NK-92 treated with Interleukin-12 subunit alpha and Interleukin-12 subunit beta, amount 100 ng/mL, for 24 hours (cell line): ENCODE measurements around the gene ASPSCR1.
"Not testable (repeated sequence)": the region's sequence is repeated elsewhere in the genome, so short reads cannot be mapped to it uniquely, and the experiment has no call there.

Experiments used
- DNase-seq: peaks from one replicate; lab custom pipeline; 2025; lab: John Stamatoyannopoulos, UW

The ASPSCR1 gene

DNA sequence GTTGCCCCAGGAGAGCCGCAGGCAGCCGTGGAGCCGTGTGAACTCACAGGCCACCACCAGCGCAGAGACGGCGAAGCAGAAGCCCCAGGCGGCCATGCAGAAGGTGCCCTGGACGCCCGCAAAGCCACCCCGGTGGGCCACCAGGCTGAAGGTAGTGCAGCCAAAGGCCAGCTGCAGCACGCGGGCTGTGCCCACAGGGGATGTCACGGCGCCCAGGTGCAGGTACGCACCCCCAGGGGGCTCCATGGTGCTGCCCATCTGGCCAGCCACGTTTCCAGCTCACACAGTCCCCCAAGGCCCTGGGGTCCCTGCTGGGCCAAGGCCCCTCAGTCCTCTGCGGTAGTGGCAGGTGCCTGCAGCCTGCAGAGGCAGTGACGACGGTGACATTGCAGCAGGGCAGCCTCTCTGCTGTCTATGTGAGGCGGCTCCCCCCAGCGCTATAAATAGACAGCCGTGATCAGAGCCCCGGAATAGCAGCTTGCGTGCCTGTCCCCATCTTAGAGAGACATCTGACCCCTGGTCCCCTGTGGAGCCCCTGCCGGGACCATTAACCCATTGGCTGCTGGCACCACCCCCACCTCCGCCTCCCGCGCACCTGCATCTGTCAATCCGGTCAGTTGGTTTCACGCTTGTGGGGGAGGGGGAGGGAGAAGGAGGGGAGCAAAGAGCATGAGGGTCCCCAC lies 35.8 kb upstream of the ASPSCR1 start:
- DNase-seq = no peak

- DNase-seq = no peak
Measured at GRCh38 chr17:81942167-81942553, 35.3 kb upstream of the ASPSCR1 start.

DNA sequence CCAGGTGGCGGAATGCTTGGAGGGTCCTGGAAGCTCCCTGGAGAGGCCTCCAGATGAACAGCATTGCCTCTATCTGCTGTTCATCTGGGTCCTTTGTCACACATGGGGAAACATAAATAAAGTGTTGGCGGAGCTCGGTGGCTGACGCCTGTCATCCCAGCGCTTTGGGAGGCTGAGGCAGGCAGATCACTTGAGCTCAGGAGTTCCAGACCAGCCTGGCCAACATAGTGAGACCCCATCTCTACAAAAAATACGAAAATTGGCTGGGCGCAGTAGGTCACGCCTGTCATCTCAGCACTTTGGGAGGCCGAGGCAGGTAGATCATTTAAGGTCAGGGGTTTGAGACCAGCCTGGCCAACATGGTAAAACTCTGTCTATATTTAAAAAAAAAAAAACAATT lies 32.6 kb upstream of the ASPSCR1 start:
- no peak for DNase-seq

DNA sequence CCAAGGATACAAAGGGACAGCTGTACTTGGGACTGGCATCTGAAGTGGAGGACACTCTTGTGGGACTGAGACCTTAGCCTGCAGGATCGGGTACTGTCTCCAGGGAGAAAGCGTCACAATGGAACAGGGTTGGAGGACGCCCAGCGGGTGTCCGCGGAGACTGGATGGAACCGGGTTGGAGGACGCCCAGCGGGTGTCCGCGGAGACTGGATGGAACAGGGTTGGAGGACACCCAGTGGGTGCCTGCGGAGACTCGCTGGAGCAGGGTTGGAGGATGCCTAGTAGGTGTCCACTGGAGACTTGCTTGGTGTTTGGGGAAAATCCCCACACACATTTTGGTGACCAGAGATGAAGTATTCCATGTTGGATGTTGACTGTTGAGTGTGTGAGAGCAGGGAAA lies 30.2 kb upstream of the ASPSCR1 start, which contains the start of gene MYADML2:
Gene MYADML2, minus strand, starts transcription at position 45 of the 400 bp plus-strand sequence. CDS start 5,492 bp downstream, outside the sequence.
- DNase-seq = no peak

DNA sequence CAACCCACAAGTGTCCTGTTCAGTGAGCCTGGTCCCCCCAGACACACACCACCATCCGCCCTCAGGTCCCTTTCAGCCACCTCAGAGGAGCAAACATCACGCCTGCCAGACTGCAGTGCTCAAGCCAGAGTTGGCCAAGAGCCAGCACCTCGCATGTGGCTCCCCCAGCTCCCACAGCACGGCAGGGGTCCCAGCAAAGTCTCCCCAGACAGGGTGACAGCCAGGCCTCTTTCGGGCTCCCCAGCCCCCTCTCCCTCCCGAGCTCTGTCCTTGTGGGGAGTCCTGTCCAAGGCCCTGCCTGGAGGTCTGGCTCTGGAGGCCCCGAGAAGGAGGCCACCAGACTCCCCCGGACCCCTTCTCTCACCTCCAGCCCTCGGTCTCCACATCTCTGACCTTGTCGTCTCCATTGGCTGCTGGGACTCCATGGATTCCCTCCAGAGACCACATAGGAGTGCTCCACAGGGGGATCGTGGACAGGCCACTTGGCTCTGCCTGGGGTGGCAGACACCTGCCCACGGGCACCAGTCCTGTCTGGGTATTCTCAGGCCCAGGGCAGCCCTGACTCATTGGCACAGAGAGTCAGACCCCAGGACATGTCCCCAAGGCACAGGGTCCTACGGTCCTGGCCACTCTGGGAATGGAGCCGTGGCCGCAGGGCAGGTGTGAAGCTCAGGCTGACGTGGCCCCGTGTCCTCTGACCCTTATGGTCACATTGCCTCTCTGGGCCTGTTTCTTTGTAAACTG lies 28.6 kb upstream of the ASPSCR1 start:
- DNase-seq = no peak

DNA sequence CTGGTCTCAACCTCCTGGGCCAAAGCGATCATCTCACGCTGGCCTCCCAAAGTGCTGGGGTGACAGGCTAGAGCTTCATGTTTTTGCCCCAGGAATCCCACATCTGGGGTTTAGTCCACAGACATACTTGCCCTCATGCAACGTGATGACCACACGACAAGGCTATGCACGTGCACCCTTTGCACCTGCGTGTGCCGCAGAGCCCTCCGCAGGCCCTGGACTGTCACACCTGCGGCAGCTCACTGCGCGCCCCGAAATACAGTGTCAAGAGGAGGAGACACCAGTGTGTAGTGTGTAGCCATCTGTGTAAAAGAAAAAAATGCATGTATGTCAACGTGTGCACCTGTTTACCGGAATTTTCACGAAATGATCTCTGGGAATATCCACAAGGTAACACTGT lies 26.9 kb upstream of the ASPSCR1 start:
- DNase-seq = no peak

GRCh38 chr17:81951785-81952684 lies 25.4 kb upstream of the ASPSCR1 start:
- no peak for DNase-seq

DNA sequence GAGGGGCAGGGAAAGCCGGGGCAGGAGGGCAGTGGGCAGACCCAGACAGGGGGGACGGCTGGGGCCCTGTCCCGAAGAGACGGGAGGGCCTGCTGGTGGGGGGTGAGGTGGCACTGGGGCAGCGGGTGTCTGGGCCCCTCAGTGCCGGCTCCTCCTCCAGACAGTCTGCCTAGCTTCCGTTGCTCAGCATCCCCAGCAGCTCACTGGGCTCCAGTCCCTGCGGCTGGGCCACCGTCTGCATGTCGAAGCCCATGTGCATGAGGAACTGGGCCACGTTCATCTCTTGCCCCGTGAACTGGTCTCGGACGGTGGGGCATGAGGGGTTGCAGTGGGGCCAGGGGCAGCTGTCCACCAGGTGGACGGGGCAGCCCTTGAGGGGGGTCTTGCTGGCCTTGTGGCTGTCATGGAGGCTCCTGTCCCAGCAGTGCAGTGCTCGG lies 24.6 kb upstream of the ASPSCR1 start:
- DNase-seq = no peak

GRCh38 chr17:81953443-81953842 lies 24.0 kb upstream of the ASPSCR1 start:
- not testable (repeated sequence) for DNase-seq

DNA sequence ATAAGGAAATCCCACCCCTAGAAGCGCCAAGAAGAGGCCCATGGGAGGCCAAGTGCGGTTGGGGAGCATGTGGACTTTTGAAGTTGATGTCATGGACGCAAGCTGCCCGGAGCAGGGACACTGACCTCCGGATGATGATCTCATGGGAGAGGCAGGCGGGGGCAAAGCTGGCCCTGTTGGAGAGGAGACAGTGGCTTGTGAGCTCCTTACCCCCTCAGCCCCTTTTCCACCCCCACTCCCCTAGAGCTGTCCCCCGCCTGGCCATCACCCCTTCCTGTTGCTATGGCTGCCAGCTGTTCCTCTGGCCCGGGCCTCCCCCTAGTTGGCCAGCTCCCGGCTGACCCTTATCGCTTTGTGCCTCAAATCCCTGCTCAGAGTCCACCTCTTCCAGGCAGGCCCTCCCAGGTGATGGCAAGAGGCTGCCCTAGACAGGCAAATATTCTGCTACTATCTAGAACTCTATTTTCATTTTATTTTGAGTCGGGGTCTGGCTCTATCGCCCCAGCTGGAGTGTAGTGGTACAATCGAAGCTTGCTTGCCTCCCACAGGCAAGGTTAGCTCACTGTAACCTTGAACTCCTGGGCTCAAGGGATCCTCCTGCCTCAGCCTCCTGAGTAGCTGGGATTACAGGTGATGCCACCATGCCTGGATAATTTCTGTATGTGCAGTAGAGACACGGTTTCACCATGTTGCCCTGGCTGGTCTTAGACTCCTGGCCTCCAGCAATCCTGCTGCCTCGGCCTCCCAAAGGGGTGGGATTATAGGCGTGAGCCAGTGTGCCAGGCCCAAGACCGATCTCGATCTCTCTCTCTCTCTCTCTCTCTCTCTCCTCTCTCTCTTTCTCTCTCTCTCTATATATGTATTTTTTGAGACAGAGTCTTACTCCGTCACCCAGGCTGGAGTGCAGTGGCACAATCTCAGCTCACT lies 23.0 kb upstream of the ASPSCR1 start:
- no peak for DNase-seq

DNA sequence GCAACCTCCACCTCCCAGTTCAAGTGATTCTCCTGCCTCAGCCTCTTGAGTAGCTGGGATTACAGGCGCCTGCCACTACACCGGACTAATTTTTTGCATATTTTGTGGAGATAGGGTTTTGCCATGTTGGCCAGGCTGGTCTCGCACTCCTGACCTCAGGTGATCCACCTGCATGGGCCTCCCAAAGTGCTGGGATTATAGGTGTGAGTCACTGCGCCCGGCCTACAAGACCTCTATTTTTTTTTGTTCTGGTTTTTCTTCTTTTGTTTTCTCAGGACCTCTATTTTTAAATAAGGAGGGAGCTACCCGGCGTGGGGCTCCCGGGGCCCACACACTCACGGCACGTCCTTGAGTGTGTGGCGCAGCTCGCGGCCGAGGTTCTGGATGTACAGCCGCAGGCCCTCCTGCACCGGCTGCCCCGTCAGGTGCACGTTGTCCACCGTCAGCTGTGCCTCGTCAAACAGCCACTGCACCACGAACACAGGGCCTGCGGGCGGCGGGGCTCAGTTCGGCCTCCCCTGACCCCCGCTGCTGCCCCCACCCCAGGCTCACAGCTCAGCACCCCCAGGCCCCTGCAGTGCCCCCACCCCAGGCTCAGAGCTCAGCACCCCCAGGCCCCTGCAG lies 22.3 kb upstream of the ASPSCR1 start:
- DNase-seq = no peak

DNA sequence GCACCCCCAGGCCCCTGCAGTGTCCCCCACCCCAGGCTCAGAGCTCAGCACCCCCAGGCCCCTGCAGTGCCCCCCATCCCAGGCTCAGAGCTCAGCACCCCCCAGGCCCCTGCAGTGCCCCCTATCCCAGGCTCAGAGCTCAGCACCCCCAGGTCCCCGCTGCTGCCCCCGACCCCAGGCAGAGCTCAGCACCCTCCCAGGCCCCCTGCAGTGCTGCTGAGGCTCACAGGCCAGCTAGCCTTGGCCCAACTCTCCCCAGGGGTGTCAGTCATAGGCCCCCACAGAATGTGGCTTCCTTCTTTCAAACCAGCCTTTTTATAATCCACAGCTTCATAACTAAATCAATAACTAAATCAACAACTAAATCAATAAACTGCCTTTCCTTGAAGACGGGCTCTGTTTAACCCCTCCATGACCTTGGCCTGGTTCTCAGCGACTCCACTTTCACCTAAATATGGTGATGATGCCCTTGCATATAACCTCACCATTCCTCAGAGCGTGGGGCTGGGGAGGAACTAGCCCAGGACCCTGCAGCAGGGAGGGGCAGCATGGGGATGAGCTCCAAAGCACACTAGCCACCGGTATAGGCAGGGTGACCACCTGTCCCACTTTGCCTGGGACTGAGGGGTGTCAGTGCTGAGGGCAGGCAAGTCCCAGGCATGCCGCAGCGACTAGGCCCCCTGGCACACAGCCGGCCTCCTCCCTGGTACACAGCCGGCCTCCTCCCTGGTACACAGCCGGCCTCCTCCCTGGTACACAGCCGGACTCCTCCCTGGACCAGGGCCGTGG lies 21.5 kb upstream of the ASPSCR1 start:
- DNase-seq = no peak

- DNase-seq = no peak
Measured at GRCh38 chr17:81956607-81957589, 20.5 kb upstream of the ASPSCR1 start.

DNA sequence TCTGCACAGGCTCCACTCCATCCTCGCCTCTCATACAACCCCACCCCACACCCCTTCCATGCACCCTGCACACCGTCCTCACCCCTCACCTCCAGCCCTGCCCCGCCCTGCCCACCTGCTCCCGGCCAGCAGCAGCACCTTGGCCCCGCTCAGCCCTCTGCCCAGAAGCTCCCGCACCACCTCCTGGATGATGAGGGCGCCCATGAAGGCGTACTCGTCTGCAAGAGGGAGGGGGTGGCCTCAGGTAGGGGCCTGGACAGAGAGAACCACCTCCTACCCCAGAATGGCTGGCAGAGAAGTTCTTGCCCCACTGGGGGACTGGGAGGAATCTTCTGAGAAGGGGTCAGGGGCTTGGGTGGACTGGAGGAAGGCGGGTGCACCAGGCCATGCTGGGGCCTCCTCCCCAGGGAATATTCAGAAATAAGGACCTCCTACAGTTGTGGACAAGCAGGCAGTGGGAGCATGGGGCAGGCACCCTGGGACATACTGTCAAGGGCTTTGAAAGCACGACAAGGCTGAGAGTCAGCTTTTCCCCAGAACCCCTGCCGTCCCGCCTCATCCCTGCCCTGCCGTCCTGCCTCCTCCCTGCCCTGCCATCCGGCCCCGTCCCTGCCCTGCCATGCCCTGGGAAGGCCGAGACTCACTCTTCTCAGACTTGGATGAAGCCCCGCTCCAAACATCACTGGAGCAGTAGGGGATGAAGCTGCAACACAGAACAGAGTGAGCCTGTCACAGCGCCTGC lies 19.6 kb upstream of the ASPSCR1 start:
- DNase-seq = no peak

DNA sequence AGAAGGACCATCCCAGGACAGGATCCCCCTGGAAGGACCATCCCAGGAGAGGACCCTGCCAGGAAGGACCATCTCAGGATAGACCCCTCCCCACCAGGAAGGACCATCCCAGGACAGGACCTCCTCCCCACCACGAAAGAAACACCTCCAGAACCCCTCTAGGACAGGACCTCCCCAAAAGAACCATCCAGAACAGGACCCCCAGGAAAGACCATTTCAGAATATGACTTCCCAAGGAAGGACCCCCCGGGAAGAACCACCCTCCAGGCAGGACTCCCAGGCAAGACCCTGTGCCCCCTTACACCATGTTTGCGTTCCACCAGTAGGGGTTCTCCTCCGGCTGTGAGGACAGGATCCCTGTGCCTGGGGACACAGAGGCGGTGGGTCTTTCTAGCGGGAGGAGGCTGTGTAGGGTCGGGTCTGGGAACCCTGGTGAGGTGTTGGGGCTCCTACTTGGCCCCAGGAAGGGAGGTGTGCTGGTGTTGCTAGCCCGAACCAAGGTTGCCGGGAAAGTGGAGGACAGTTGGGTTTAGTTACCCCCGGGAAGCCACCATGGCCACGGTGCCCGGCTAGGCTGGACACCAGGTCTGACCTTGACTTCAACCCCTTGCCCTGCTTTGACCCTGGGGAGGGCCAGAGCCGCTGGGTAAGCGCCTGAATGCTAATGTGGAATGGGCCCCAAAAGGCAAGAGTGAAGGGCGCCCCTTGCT lies 18.6 kb upstream of the ASPSCR1 start:
- DNase-seq = no peak

DNA sequence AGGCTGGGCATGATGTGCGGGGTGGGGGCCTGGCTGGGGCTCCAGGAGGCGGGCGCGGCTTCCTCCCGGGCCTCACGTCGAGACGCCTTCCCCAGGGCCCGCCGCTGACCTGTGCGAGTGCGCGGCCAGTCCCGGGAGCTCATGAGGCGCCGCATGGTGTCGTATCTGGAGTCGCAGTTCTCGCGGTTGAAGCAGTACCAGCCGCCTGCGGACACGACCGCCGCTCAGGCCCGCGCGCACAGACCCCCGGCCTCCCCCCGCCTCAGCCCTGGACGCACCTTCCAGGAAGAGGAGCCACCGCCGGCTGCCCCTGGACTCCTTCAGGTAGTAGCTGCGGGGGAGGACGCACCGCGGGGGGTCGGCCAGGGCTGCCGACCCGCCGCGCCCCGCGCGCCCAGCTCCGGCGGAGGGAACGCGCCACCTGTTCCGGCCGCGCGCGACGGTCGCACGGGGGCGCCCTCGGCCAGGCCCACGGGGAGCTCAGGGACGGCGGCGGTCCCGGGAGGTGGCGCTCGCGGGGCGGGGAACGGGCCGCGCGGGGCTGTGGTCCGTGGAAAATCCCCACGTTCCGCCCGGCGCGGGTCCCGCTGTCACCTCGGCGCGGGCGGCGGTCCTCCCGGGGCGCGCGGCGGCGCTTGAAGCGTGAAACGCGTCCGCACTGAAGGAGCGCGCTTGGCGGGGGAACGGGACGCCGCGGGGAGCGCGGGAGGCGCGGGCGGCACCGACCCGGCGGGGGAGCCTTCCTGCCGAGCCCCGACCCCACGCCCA lies 17.9 kb upstream of the ASPSCR1 start:
- no peak for DNase-seq
